Fibroblast of skin of right quadriceps (primary cell): ENCODE data around the gene DNAH10.

Experiments used
- DNase-seq: peaks from one replicate; pipeline ENCODE4 v3.0.0-alpha.2; 2013

Gene DNAH10

DNA sequence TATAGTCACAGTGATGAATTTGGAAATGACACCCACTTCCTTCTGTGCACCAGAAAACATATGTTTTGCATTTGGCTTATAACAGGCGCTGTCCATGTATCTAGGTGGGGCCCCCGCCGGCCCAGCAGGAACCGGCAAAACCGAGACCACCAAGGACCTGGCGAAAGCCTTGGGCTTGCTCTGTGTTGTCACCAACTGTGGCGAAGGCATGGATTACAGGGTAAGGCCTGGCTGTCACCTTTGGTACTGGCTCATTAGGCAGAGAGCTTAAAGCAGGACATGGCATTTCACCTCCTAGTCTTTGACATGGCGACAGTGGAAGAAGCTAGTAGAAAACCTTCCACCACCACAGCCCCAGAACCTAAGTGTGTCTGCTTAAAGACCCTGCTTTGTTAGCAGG, 85.8 kb downstream of the DNAH10 start:
- no peak for DNase-seq

DNA sequence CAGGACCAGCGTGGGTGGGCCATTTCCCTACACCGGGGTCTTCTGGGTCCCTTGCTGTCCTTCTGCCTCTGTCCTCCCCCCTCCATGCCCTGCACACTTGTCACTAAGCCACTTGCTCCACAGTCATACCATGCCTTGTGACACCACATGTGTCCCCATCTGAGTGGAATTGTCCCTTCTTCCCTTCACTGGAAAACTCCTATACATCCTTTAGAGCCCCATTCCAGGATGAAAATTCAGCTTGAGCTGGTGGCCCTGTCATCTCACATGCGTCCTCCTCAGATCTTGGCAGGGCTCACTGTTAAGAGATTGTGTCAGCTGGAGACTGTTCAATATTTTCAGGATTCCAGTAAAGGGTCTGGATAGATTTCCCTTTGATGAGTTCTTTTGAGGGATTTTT, 87.4 kb downstream of the DNAH10 start:
- no peak for DNase-seq

DNA sequence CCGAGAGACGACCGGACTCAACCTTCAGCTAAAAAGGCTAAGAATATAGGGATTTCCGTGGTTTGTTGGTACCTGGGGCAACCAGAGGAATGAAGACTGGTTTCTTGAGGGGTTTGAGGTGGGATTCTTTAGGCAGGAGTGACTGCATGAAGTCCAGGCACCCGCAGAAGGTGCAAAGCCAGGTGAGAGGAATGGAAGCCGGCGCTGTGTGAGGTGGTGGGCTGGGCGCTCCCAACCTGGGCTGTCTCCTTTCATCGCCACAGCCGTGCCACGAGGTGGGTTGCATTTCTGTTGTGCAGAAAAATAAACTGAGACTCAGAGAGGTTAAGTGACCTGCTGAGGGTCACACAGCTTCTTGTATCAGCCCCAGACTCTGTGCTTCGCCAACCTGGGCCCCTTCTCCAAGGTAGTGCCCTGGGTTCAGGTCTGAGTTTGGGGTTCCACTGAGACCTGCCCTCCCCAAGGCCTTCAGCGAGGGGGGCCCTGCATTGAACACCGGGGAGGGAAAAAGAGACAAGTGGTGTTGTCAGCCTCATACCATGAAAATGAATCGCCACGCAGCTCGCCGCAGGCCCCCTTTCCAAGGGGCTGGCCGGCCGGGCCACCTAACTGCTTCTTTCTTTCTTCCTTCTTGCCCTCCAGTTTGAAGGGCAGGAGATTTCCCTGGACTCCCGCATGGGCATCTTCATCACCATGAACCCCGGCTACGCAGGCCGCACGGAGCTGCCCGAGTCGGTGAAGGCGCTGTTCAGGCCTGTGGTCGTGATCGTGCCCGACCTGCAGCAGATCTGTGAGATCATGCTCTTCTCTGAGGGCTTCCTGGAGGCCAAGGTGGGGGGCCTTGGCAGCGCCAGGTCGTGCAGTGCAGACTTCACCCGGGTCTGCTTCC, 88.4 kb downstream of the DNAH10 start:
- DNase-seq = no peak

DNA sequence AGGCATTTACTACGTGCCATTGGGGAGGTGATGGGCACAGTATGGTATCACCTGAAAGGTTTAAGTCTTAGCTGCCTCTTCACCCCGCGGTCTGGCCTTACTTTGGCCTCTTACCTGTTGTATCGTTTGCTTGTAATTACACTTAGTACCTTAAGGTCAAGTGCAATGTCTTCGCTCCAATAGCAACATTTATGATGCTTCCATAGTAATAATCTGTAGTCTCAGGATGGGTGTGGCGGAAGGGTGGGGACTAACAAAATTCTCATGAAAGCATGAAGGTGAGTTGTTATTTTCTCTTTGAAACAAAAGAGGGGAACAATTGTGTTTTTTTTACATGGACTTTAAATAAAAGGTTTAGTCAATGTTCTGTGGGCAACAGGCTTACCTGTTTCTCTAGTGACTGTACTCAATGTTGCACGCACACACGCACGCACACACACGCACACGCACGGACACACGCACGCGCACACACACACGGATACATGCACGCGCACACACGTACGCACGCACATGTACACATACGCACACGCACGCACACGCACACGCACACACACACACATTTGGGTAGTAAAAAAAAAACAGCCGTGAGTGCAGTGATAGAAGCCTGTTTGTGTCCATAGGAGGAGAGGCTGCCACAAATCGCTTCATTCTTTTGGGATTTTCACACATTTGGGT, 91.4 kb downstream of the DNAH10 start:
- no peak for DNase-seq

DNA sequence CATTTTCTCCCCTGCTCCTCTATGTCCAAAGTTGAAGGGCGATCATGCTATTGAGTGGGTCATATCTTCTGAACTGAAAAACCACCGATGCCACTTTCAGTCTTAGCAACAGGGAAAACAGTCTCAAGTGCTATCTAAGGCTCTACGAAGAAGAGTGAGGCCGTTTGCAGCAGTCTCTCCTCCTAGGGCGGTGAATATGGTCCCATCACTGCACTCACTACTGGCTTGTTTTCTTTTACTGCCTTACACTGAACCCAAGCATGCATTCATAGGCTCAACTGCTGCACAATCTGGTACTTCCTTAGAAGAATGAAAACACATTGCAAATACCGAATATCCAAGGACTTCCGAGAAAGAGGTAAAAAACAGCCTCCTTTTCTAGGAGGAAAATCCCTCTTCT, 92.1 kb downstream of the DNAH10 start:
- DNase-seq = no peak

DNA sequence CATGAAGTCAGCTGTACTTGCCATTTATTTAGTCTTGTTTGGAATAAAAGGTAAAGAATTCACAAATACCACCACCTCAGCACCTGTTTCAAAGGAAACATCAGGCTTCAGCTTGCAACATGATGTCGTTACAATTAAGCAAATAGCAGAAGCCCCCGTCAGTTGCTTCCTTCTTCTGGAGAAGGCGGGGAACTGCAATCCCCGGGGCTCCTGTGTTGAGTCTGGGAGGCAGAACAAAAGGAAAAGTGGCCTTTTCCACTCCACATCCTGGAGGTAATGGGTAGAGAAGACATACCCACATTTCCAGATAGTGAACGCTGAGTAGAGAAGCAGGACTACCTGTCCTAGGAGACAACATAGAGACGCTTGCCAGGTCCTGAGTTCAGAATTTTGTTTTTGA, 92.8 kb downstream of the DNAH10 start:
- DNase-seq = no peak

DNA sequence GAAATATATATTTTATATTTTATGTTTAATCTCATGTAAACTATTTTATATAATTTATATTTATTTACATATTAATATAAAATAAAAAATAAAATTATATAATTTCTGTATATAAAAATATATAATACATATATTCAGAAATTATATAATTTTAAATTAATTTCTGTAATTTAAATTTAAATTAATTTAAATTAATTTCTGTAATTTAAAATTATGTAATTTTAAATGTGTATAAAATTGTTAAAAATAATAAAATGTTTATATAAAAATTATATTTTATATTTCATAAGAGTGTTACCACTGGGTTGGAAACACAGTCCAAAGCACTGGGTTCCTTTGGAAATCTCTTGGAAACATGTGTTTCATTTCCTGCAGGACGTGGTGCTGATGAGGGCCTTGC, 94.6 kb downstream of the DNAH10 start:
- DNase-seq = no peak

DNA sequence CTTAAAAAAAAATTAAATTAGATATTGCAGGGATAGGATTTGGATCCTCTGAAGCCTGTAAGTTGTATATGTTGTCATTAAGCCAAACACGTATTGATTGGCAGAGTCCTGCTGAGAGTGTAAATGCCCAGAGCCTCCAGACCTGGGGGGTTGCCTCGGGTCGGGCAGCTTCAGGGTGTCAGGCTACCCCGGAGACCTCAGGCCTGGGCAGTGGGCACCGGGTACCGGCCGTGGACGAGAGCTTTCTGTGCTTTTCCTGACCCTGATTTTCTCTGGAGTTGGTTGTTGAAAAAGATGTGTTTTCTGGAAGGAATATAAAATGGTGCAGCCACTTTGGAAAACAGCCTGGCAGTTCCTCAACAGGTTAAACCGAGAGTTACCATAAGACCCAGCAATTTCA, 96.1 kb downstream of the DNAH10 start:
- DNase-seq = no peak

DNA sequence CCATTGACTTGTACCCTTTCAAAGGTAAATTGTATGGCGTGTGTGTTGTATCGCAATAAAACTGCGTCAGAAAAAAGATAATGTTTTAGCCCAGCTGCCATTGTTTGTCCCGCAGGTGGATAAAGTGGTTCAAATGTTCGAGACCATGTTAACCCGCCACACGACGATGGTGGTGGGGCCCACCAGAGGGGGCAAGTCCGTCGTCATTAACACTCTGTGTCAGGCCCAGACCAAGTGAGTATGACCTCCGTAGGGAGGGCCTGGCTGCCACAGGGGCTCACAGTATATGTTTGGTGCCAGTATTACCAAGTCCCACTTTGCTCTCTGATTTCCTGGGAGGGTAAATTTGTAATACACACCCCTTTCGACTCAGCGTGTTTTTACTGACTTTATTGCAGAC, 96.9 kb downstream of the DNAH10 start:
- DNase-seq = no peak

DNA sequence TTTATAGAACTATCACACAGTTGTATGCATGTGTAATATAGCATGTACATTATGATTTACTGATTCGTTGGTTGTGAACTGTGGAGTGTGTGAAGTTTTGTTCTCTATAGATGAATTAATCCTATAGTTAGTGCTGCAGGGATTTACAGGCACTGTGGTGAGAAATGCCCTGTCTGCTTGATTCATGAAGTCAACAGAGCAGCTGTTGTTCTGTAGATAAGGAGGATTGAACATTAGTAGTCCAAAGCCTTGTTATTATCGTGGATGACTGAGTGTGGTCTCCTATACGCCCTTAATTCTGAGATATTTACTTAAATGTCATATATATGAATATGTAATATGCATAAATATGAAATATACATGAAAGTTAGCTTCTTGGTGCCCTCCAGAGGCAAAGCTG, 98.3 kb downstream of the DNAH10 start:
- no peak for DNase-seq

DNA sequence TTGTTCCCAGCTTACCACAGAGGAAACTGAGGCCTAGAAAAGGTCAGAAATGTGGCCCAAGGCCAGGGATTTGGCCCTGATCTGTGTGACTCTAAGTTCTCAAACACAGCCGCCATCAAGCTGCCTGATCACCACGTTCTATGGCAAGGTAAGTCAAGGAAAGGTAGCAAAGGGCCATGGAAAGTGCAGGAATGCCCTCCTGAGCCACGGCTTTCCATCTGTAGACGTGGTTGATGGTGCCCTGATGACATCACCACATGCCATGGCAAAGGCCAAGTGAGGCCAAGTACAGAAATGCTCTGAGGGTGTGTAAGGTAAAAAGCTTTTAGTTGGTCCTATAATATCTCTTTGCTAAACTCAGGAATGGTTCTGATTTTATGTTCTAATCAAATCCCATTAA, 99.3 kb downstream of the DNAH10 start:
- no peak for DNase-seq

DNA sequence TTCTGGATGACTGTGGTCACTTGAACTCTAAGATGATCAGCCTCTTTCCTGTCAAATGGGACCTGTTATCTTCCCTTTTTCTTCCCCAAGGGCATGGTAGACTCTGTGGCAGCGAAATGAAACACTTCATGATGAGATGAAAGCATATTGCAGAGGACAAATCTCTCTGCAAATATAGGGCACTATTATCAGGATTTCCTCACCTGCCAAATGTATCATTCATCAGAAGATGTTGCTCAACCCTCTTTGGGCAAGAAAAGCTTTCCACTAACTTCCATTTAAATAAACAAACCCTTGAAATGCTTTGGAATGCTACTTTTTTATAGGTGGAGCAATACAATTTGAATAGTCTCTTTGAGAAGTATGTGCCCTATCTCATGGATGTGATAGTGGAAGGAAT, 105.0 kb downstream of the DNAH10 start:
- no peak for DNase-seq

DNA sequence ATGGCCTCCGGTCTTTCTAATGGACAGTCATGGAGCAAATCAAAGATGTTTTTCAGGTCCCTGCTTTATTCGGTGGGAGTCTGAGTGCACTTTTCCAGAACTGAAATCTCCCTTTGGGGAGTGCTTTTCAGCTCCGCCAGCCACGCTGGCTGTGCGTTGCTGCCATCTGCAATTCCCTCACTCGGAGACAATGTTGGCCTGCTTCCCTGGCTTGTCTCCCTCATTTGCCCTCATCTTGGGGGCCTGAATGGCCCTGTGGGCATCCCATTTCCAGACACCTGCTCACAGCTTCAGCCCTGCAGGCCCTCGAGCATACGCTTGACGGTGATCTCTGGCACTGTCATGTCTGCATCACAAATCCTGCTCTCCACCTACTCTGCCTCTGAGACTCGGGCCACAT, 106.7 kb downstream of the DNAH10 start:
- DNase-seq = no peak

DNA sequence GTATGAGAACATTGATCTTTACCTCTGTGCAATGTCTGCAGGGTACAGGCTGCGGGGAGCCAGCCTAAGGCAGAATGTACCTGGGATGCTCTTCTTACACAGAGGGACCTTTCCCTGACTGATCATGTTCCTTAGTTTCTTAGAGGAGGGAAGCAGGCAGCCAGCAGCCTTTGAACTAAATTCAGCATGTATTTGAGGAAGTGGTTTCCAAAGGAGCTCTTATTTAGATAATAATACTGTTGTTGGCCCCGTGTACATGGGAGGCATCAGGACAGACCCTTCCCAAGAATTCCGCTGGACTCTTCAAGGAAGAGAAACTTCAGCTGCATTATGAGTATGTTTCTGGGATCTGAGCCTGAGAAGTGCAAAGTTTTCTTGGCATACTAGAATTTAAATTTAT, 111.7 kb downstream of the DNAH10 start:
- DNase-seq = no peak

DNA sequence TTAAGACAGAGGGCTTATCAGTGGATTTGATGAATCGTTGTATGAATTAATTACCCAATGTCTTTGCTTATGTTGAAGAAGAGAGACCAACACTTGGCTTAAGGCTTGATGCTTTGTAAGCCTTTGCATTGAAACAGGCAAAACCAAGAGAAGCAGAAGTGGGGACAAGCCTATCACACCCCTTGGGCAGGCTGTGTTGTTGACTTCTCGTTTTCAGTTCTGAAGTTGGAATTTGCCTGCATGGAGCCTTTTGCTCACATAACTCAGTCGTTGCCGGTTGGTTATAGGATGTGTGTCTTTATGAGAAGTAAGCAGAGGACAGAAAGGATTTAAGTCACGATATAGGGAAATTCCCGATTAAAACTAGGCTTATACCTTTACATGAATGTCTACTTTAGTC, 115.9 kb downstream of the DNAH10 start:
- no peak for DNase-seq

DNA sequence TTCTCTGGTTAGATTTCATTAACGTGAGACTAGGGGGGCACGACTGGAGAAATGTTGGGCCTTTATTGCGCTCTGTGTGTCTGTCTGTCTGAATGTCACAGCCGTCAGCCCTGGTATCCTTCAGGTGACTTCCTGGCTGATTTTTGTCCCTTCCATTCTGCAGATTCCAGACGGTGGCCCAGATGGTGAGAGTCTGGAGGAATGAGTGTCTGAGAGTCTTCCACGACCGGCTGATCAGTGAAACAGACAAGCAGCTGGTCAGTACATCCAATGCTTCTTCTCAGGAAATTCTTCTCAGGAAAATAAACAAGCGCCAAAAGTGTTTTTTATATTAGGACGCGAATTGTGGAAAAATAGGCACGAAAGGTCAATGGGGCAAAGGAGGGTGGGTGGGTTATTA, 117.0 kb downstream of the DNAH10 start:
- no peak for DNase-seq

DNA sequence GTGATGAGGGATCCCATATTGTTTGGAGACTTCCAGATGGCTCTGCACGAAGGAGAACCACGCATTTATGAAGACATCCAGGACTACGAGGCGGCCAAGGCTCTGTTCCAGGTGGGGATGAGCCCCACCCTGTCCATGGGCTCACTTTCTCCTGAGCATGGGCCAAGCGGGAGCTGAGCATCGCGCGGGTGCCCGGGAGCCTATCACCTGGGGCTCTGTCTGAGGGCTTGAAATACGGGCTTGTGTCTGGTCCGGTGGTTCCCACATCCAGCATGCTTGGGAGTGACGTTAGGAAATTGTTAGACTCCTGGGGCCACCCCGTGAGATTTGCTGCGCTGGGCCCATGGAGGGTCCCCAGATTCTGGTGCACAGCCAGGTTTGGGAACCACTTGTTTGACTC, 117.6 kb downstream of the DNAH10 start:
- DNase-seq = no peak

DNA sequence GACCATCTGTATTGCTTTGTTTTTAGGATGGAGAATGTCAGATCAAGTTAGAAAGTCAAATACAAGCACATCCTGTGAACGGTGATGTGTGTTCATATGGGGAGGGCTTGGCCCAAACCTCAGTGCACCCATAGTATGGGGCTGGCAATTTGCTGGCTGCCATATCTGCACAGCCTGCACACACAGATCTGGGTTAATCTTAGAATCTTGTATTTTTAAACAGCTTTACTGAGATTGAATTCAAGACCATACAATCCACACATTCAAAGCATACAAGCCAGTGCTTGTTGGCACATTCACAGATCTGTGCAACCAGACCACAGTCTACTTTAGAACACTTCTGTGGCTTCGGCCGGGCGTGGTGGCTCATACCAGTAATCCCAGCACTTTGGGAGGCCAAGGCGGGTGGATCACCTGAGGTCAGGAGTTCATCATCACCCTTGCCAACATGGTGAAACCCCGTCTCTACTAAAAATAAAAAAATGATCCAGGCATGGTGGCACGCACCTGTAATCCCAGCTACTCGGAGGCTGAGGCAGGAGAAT, 120.1 kb downstream of the DNAH10 start:
- DNase-seq = no peak

DNA sequence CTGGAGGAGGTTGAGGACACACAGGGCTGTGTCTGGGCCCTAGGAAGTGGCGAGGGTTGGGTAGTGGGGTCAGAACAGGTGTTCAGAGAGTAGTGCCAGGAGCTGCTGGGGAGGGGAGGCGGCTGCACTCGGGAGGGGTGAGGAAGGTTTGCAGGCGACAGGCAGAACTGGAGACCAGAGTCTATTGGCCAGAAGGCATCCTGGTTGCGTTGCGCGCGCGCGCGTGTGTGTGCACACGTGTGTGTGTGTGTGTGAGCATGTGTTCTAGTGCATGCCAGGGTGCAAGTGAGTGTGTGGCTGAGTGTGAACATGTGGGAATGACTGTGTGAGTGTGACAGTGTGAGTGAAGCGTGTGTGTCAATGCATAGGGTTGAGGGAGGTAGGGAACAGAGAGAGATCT, 124.2 kb downstream of the DNAH10 start:
- DNase-seq = no peak

DNA sequence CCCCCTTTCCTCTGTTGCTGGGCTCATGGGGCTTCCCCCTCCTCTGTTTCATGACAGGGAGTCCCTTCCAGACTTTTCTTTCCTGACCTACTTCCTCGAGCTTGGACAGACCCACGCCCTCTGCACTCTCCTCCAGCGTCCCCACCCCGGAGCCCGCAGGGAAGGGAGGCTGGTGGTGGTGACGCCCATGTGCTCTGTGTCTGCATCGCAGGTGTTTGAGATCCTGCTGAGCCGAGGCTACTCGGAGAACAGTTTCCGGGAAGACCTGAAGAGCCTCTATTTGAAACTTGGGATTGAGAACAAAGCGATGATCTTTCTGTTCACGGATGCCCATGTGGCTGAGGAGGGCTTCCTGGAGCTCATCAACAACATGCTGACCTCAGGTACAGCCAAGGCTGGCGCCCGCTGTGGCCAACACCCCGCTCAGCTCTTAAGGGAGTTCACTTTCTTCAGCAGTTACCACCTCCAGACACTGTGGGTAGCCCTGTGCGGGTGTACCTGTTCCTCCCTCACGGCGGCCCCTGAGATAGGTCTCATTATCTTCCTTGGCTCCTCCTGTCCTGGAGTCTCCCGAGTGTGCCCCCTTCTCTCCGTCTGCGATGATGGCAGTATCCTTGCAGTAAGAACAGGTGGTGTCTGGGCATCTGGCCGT, 125.0 kb downstream of the DNAH10 start:
- DNase-seq = no peak

DNA sequence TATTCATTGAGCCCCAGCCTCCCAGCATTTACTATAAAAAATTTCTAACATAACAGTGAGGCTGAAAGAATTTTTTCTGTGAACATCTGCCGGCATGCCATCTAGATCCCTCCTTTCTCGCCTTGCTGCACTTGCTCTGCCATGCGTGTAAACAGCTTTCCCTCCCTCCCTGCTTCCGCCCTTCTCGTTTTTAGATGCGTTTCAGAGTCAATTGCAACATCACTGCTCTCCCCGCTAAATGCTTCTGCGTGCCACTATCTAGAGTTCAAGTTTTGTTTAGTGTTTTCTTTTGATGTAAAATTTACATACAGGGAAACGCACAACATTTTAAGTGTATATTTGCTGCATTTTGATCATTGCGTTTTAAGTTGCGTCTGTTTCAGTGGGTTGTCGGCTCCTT, 126.9 kb downstream of the DNAH10 start:
- no peak for DNase-seq

DNA sequence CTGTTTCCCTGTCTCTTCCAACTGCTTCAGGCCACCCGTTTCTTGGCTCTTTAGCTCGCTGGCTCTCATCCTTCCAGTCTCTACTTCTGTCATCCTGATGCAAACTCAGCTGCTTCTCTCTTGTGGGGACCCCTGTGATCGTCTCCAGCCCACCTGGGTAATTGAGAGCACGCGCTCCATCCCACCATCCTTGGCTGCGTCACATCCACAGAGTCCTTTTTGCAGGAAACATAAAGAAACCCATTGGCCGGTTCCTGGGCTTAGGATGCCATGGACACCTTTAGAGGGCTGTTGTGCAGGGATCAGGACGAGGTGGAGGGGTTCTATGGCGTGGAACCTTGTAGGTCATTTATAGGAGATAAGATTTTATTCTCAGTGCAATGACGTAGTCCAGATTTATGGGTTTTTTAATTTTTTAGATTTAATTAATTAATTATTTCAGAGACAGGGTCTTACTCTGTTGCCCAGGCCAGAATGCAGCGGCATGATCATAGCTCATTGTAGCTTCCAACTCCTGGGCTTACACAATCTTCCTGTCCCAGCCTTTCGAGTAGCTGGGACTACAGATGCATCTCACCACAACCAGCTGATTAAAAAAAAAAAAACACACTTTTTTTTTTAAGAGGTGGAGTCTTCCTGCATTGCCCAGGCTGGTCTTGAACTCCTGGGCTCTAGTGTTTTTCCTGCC, 127.9 kb downstream of the DNAH10 start:
- DNase-seq = no peak

DNA sequence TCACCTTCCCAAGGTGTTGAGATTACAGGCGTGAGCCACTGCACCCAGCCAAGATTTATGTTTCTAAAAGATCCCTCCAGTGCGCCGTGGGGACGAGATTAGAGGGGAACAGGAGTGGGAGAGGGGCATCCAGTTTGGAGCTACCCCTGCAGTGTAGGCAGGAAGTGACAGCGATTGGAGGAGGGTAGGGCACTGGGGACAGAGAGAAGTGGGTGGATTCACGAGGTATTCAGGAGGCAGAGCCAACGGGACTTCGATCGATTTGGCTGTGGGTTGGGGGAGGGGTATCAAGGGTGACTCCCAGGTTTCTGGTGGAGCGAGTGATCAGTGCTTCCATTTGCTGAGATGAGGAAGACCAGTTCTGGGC, 128.4 kb downstream of the DNAH10 start:
- no peak for DNase-seq
